ENCODE data around the gene C12orf57.

DNA sequence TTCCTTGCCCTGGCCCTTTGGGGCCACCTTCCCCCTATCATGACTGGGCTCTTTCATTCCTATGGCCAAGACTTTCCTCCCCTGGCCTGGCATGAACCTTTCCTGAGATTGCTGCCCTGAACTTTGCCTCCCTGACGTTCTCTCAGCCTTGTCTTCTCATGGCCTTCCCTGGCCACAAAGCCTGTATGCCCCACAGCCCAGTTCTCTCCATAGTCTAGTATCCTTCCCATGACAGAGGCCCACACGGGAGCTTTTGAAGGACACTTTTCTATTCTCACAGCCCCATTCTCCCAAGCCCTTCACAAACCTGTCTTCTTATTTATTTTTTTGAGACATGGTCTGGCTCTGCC lies 4.7 kb upstream of the C12orf57 start:
- TF ChIP-seq, protein P1, sequence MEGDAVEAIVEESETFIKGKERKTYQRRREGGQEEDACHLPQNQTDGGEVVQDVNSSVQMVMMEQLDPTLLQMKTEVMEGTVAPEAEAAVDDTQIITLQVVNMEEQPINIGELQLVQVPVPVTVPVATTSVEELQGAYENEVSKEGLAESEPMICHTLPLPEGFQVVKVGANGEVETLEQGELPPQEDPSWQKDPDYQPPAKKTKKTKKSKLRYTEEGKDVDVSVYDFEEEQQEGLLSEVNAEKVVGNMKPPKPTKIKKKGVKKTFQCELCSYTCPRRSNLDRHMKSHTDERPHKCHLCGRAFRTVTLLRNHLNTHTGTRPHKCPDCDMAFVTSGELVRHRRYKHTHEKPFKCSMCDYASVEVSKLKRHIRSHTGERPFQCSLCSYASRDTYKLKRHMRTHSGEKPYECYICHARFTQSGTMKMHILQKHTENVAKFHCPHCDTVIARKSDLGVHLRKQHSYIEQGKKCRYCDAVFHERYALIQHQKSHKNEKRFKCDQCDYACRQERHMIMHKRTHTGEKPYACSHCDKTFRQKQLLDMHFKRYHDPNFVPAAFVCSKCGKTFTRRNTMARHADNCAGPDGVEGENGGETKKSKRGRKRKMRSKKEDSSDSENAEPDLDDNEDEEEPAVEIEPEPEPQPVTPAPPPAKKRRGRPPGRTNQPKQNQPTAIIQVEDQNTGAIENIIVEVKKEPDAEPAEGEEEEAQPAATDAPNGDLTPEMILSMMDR (conservative IDR thresholded peaks at IDR 0.05 in 1 of 2, IDR thresholded peaks at IDR 0.05 in 1 of 2; ENCODE audit: low read depth in 1 of 2, low read length in 2 of 2): no peak
- no peak for TF ChIP-seq EZH2 (IDR thresholded peaks at IDR 0.05; ENCODE audit: low read length, missing control alignments)
